Calu3 (cell line): ENCODE measurements around the gene NSUN4. TPM values are rescaled to one million over a fixed set of nuclear protein-coding genes. Genes with fewer than 3 reads are reported as not detected.
"Not testable (repeated sequence)": the region's sequence is repeated elsewhere in the genome, so short reads cannot be mapped to it uniquely, and the experiment has no call there.

Experiments used
- BruUV-seq: library from RNA; stranded (reverse); fragments of 400-500 nt; replicated peaks from 2 replicates; lab custom pipeline; 2021; lab: Mats Ljungman, UMichigan
- CTCF ChIA-PET: fragments of 300-600 bp; sonication (Branson Sonifier 250); formaldehyde crosslinking; loops from one replicate; lab custom pipeline; 2022; ENCODE audit warnings: antibody characterized with exemption; lab: Charles Lee
- DNase-seq: peaks from one replicate; pipeline ENCODE4 v3.0.0; 2022
- H3K27ac Mint-ChIP-seq: one replicate; pipeline ENCODE4 v1.8.0; 2022; ENCODE audit warnings: mixed read lengths; ENCODE audit not compliant: unreplicated experiment
- H3K27me3 Mint-ChIP-seq: one replicate; pipeline ENCODE4 v1.8.0; 2022; ENCODE audit warnings: mixed read lengths; ENCODE audit not compliant: unreplicated experiment
- H3K36me3 Mint-ChIP-seq: one replicate; pipeline ENCODE4 v1.8.0; 2022; ENCODE audit warnings: mild to moderate bottlenecking, moderate library complexity, mixed read lengths; ENCODE audit not compliant: insufficient read depth, unreplicated experiment
- H3K4me1 Mint-ChIP-seq: one replicate; pipeline ENCODE4 v1.8.0; 2022; ENCODE audit warnings: mild to moderate bottlenecking, low read depth, mixed read lengths; ENCODE audit not compliant: unreplicated experiment
- H3K4me3 Mint-ChIP-seq: one replicate; pipeline ENCODE4 v1.8.0; 2022; ENCODE audit warnings: mild to moderate bottlenecking, low read depth, moderate library complexity, mixed read lengths; ENCODE audit not compliant: unreplicated experiment
- H3K9me3 Mint-ChIP-seq: one replicate; pipeline ENCODE4 v1.8.0; 2022; ENCODE audit warnings: low read depth, mixed read lengths; ENCODE audit not compliant: unreplicated experiment
- CTCF ChIP-seq: fragments of 200-600 bp; IDR thresholded peaks from one replicate; pipeline ENCODE4 v1.8.0; 2022; ENCODE audit warnings: antibody characterized with exemption; ENCODE audit not compliant: unreplicated experiment
- intact Hi-C: fragments of 100-400 bp; cut with micrococcal nuclease; formaldehyde crosslinking; loops from one replicate; pipeline ENCODE4 v1.10.0; 2022; ENCODE audit not compliant: unreplicated experiment
- total RNA-seq: library from RNA; stranded (reverse); gene quantifications from 2 replicates; pipeline ENCODE4 v1.2.3, GENCODE V29; 2022

Gene NSUN4
- total RNA-seq, 1 experiment from 2014 or later: 42.5 TPM

- peaks cover 36% of the 10 kb centered on the region for H3K4me1 Mint-ChIP-seq
- no peak for DNase-seq
- BruUV-seq: no TSS peak
- H3K9me3 Mint-ChIP-seq: no peaks in the 10 kb centered on the region
- no peak for TF ChIP-seq CTCF
- H3K27ac Mint-ChIP-seq: no peak overlapping the region
- no peaks in the 10 kb centered on the region for H3K27me3 Mint-ChIP-seq
- H3K36me3 Mint-ChIP-seq: peaks cover 37% of the 10 kb centered on the region
- H3K4me3 Mint-ChIP-seq: no peak overlapping the region
- CTCF ChIA-PET: interaction anchor here (0.6 kb wide), 1 partner anchor 29 kb away, joined by 4 read pairs; no protein-coding TSS in a partner anchor
- intact Hi-C loops: no loop called here
These were observed 5.5 kb upstream of the NSUN4 start for GRCh38 chr1:46335081-46335480.

GRCh38 chr1:46337409-46337808 lies 3.2 kb upstream of the NSUN4 start:
- Mint-ChIP-seq H3K4me1 (peaks cover 27% of the 10 kb centered on the region), H3K36me3 (peaks cover 37% of the 10 kb centered on the region)
- DNase-seq, BruUV-seq, H3K4me3 Mint-ChIP-seq, H3K27me3 Mint-ChIP-seq, intact Hi-C loops, H3K27ac Mint-ChIP-seq, H3K9me3 Mint-ChIP-seq, CTCF ChIA-PET: not testable (repeated sequence)

DNA sequence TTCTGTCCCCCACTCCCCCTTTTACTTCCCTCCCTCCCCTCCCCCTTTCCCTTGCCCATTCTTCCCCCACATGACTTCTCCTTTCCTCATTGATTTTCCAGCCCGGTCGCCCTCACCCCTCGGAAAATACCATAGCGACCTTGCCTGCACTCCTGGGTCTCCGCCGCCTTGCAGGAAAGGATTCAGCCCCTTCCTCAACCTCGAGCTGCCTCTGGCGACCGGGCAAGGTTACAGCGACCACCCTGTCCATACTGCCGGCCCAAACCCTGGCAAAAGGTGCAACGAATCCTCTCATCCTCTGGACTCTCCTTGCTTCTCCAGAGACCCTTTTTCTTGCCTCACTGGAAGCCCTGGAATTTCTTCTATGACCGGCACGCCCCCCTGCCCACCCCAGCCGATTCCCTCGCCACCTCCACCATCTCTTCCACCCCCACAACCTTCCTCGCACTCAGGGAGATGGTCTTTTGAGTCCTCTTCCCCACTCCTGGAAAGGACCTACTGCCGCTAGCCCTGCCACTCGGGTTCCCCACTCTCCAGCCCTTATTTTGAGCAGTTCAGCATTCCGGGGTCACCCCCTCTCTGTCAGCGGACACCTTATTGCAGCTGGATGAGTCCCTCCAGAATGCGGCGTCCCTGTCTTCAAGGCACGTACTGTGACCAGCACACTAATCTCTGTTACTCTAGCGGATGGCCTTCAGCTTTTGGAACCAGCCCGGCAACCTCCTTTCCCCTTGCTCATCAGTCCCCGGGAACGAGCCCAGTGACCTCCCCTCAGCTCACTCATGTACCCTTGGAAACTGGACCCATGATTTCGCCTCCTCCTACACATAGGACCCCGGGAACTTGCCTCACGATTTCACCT lies 846 bp downstream of the NSUN4 start:
- H3K36me3 Mint-ChIP-seq: peaks cover 43% of the 10 kb centered on the region
- intact Hi-C loops: no loop called here
- no peaks in the 10 kb centered on the region for H3K27me3 Mint-ChIP-seq
- H3K9me3 Mint-ChIP-seq: no peaks in the 10 kb centered on the region
- H3K4me1 Mint-ChIP-seq: peaks cover 39% of the 10 kb centered on the region
- TF ChIP-seq CTCF: no peak
- CTCF ChIA-PET: interaction anchor here (0.5 to 1.5 kb wide), 5 partner anchors 8 to 39 kb away, joined by 3 to 13 read pairs (median 4); partner anchors contain the start of genes LRRC41 and UQCRH
- BruUV-seq: no TSS peak
- H3K27ac Mint-ChIP-seq: peak overlapping the region; percentile 87
- H3K4me3 Mint-ChIP-seq: peak overlapping the region; percentile 85
- DNase-seq: no peak

GRCh38 chr1:46342084-46342656 lies 1.6 kb downstream of the NSUN4 start:
- CTCF ChIA-PET: interaction anchor here (0.8 to 1.2 kb wide), 3 partner anchors 9 to 39 kb away, joined by 3 to 4 read pairs (median 3); no protein-coding TSS in a partner anchor
- H3K9me3 Mint-ChIP-seq: no peaks in the 10 kb centered on the region
- peak overlapping the region; percentile 87 for H3K27ac Mint-ChIP-seq
- TF ChIP-seq CTCF: peak; percentile 15
- no peaks in the 10 kb centered on the region for H3K27me3 Mint-ChIP-seq
- no peak for DNase-seq
- peak overlapping the region; percentile 85 for H3K4me3 Mint-ChIP-seq
- H3K4me1 Mint-ChIP-seq: peaks cover 40% of the 10 kb centered on the region
- intact Hi-C loops: no loop called here
- H3K36me3 Mint-ChIP-seq: peaks cover 45% of the 10 kb centered on the region
- no TSS peak for BruUV-seq
